GM19372 (cell line): Measurements from ENCODE around the gene NAP1L4.
"Not testable (repeated sequence)": the region's sequence is repeated elsewhere in the genome, so short reads cannot be mapped to it uniquely, and the experiment has no call there.

ENCODE experiments used
- ATAC-seq: cut with Tn5 transposase; IDR thresholded peaks from one replicate; pipeline ENCODE4 v1.9.1; 2021; ENCODE audit warnings: mild to moderate bottlenecking, low read depth, moderate library complexity; ENCODE audit not compliant: unreplicated experiment

The NAP1L4 gene

GRCh38 chr11:2911785-2912391, 80.2 kb downstream of the NAP1L4 start:
- no peak for ATAC-seq

GRCh38 chr11:2911088-2911784, 80.9 kb downstream of the NAP1L4 start:
- ATAC-seq, result no peak

- no peak for ATAC-seq
Observed at GRCh38 chr11:2910401-2910955, 81.7 kb downstream of the NAP1L4 start.

DNA sequence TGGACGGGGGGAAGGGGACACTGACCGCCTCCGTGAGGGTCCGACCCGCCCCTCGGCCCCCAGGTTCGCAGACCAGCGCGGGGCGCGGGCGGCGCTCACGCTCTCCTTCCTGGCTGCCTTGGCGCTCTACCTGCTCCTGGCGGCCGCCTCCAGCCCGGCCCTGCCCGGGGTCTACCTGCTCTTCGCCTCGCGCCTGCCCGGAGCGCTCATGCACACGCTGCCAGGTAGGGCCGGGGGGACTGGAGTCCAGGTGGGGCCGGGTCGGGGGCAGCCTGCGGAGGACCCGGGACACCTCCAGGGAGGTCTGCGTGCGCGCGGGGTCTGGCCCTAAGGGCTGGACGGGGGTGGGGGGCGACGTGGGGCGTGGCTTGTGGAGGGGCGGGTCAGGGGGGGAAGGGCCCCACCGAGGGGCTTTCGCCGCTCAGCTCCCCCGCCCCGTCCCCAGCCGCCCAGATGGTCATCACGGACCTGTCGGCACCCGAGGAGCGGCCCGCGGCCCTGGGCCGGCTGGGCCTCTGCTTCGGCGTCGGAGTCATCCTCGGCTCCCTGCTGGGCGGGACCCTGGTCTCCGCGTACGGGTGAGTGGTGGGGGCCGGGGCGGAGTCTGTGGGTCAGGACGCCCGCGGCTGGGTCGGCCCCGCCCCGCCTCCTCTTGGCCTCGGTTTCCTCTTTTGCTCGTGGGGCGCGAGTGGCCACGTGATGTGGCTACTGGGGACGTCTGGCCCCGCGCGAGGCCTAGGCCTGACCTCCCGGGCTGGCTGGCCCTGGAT, 82.8 kb downstream of the NAP1L4 start:
- ATAC-seq, result no peak

GRCh38 chr11:2908130-2908529, 84.0 kb downstream of the NAP1L4 start:
- ATAC-seq, result no peak

DNA sequence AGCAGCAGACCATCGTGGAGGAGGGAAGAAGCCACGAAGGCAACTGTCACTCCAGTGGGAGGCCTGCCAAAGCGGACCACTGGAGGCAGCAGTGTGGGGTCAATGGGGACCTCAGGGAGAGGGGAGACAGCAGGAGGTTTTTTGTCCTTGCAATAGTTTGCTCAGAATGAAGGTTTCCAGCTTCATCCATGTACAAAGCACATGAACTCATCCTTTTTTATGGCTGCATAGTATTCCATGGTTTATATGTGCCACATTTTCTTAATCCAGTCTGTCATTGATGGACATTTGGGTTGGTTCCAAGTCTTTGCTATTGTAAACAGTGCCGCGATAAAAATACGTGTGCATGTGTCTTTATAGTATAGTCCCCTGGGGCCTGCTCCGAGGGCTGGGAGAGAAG, 86.8 kb downstream of the NAP1L4 start:
- not testable (repeated sequence) for ATAC-seq

- no peak for ATAC-seq
Observed at GRCh38 chr11:2904153-2905052, 87.7 kb downstream of the NAP1L4 start.

- no peak for ATAC-seq
Observed at GRCh38 chr11:2903672-2904011, 88.5 kb downstream of the NAP1L4 start.

GRCh38 chr11:2902784-2903671, 89.1 kb downstream of the NAP1L4 start:
- ATAC-seq, result peak; percentile 6

GRCh38 chr11:2901854-2902783, 90.0 kb downstream of the NAP1L4 start:
- ATAC-seq, result peak; percentile 97

GRCh38 chr11:2901196-2901796, 90.8 kb downstream of the NAP1L4 start:
- no peak for ATAC-seq

DNA sequence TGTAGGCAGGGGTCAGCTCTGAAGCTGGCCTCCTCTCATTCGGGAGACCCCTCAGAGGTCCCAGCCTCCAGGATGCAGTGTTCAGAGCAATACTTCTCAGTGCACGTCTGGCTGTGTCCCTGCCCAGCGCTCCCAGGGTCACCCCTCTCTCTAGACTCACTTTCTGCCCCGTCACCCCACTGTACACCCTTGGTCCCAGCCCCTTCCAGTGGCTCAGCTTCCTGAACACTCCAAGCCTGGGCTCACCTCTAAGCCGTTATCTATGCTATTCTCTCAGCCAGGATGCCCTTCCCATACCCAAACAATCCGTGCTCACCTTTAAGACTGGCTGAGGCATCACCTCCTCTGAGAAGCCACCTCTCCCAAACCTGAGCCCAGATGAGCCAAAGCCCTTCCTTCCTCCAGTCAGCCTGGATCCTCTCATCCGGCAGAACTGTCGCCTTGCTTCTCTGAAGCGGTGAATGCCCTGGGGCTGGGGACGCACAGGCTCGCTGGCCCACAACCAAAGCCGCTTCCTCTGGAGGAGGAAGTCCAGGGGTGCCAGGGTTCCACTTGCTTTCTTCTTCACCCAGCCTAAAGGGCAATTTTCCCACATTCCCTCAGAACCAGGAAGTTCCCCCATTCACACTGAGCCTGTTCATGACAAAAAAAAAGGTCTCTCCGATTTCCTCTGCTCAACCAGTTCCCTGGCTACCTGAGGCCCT, 92.9 kb downstream of the NAP1L4 start:
- no peak for ATAC-seq

- no peak for ATAC-seq
Observed at GRCh38 chr11:2898366-2899079, 93.6 kb downstream of the NAP1L4 start.

- no peak for ATAC-seq
Observed at GRCh38 chr11:2897048-2897447, 95.1 kb downstream of the NAP1L4 start.

DNA sequence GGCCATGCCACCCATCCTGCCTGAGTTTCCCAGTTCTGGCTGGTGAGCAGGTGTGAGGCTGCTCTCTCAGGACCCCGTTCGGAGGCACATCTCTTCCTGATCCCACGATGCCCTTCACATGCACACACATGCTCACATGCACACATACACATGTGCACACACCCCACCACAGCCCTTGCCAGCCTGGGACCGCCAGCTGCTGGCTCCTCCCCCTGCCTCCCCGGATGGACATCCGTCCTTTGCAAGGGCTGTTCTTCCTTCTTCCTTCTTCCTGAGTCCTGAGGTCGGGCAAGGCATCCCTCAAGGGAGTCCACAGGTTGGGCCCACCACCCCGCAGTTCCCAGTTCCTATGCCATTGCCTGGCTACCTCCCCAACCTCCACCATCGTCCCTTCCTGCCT, 96.1 kb downstream of the NAP1L4 start:
- ATAC-seq, result no peak
